NCI-H1930 (cell line): Measurements from ENCODE around the gene SGSM1.
"Not testable (repeated sequence)": the region's sequence is repeated elsewhere in the genome, so short reads cannot be mapped to it uniquely, and the experiment has no call there.

Experiments used
- DNase-seq, 2 experiments: peaks; one replicate each; lab custom pipeline; 2025; lab: John Stamatoyannopoulos, UW

The SGSM1 gene

DNA sequence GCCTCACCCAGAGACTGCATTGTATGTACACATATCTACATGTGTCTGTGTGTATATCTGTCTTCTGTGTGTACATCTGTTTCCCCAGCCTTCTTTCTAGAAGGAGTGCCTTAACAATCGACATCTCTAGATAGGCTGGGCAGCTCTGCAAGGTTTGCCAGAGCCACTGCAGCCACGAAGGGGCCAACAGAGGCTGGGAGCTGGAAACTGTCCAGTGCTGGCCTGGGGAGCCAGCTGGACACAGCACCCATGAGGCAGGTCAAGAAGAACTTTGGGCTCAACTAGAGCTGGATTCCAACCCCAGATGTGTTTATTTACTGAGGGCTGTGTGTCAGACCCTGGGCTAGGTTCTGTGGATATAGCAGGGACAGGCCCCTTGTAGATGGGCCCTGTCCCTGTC, 3.3 kb downstream of the SGSM1 start:
- no peak for DNase-seq

DNA sequence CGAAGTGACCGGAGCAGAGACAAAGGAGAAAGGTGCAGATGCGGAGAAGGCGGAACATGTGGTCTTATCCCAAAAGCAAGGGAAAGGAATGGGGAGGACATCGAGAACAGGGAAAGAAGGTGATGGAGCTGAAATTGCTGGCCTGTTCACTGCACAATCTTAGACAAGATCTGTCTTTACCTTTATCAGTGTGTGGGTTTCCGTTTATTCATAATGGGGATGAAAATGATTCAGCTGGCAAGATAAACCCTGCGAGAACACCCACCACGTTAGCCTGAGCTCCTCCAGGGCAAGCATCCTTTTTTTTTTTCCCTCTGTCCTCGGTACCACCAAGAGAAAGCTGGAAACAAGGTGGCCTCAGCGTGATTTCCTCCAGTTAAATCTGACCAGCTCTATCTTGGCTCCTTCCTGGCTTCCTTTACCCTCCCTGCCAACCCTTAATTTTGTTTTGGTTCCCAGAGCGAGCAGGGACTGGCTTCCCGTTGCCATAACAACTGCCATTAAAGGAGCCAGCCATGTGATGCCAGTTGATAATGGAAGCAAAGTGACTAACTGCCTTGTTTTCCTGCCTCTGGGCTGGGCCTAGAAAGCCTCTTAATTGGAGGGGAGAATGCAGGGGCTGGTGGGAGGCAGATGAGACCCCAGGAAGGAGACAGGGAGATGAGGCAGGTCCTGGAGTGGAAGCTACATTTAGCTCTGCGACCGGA, 4.2 kb downstream of the SGSM1 start:
- DNase-seq = no peak

DNA sequence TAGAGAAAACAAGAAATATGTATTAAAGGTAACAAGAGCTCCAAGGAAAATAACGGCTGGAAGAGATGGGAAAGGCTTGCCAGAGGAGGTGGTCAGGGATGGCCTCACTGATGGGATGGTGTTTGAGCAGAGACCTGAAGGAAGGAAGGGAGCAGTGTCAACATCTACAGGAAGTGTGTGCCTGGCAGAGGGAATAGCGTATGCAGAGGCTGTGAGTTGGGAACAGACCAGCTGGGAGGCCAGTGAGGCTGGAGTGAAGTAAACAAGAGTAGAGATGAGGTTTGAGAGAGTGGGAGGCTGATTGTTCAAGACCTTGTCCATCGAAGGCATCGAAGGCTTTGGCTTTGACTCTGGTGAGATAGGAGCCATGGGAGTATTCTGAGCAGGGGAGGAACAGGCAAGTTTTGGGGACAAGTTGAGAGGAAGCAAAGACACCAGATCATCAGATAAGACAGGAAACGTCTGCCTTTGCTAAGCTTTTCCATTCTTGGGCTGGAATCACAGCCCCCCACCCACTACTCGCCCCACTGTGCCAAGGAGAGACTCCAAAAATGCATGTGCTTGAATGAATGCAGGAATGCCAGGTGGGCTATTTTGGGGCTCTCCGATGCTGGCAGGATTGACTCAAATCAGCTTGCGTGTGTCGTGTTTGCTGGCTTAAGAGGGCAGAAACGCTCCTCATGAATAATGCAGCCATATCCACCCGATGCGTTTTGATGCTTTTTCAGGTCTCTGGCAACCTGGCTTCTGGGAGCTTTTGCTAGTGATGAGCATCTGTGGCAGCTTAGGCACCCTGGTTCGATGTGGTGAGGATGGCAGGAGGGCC, 7.2 kb downstream of the SGSM1 start:
- DNase-seq = no peak

- DNase-seq = no peak
Measured at GRCh38 chr22:24813861-24814770, 8.1 kb downstream of the SGSM1 start.

DNA sequence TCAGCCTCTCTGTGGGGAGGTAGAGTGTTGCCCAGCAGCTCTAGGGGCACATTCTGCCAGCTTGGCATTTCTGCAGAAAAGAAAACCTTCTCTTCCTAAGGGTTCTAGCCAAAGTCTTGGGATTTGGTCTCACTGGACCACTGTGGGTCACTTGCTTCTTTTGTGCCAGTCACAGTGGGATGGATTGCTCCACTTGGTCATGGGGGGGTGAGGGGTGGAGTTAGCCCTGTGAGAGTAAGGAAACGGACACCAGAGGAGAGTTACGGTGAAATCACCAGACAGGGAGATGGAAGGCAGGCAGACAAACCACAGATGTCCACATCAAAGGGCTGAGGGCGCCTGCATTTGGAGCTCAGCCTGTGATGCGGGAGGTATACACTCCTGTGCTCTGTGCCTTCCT, 10.8 kb downstream of the SGSM1 start:
- no peak for DNase-seq

DNA sequence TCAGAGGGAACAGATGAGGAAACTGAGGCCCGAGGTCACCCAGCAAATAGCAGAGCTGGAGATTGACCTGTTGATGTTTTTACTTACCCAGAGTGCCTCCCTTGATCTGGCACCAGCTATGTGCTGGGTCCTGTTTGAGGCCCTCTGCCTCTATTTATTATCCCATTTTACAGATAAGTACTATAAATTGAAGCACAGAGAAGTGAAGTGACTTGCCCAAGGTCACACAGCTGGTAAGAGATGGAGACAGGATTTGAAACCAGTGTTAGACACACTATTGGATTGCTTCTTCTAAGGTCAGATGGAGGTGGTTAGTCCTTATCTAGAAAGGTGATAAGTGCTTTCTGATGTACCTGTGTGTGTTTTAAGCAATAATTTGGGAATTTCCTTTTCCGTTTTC, 13.5 kb downstream of the SGSM1 start:
- DNase-seq = no peak

DNA sequence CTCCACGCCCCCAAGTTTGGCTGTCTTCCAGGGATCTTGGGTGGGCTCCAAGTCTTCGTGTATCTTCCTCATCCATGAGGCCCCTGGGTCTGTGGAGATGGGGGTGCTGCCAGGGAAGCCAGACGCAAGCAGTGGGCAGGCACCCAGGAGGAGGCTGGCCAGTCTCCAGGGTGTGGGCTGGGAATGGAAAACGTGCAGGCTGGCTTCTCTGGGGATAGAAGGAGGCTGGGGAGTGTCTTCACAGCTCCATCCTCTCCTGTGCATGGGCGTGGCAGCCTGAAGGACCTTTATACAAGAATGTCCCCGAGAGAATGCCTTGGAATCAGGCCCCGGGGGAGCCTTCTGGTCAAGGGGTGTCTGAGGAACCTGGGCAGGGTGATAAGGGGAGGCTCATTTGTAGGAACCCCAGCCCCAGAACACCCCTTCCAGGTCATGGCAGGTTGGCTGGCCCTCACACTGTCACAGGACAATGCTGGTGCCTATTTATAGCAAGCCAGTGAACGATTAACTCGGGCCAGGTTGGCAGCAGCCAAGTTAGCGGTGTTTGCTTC, 14.0 kb downstream of the SGSM1 start:
- no peak for DNase-seq

DNA sequence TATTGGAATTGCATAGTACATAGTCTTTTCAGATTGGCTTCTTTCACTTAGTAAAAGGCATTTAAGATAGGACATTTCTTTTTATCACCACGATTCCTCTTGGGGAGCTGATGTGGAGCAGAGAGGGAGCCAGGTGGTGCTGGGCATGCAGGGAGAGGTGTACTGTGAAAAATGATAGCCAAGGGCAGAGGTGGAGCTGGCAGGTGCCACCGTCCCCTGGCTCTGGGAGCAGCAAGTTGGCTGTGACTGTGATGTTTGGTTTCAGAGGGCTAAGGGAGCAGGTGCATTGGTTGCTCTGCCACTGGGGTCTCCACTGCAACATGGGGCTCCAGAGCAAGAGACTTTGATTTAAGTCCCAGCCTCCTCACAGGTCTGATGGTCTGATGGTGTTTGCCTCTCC, 16.5 kb downstream of the SGSM1 start:
- DNase-seq = no peak

DNA sequence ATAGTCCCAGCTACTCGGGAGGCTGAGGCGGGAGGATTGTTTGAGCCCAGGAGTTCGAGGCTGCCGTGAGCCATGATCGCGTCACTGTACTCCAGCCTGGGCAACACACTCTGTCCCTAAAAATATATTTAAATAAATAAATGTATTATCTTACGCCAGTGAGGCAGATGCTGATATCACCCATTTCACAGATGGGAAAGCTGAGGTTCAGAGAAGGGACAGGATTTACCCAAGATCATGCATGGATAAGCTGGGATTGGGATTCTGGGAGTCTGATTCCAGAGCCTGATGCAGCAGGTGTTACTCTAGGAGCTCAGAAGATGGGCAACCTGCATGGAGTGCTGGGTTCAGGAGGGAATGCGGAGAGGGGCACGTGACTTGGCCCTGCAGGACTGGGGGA, 17.8 kb downstream of the SGSM1 start:
- no peak for DNase-seq

DNA sequence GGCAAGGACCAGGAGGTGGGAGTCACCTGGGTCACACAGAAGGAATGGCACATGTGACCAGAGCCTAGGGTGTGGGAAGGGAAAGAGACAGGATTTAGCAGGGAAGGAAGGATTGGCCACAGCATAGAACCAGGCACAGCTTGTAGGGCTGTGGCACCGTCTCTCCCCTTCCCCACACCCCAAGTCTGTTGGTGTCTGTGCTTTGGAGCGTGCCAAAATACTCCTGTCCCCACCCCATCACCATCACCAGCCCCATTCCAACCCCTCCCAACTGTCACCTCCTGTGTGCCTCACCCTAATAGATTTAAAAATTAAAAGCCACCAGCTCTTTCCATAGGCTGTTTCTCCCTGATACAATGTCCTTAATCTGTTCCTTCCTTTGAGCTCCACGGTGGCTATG, 18.2 kb downstream of the SGSM1 start:
- no peak for DNase-seq

DNA sequence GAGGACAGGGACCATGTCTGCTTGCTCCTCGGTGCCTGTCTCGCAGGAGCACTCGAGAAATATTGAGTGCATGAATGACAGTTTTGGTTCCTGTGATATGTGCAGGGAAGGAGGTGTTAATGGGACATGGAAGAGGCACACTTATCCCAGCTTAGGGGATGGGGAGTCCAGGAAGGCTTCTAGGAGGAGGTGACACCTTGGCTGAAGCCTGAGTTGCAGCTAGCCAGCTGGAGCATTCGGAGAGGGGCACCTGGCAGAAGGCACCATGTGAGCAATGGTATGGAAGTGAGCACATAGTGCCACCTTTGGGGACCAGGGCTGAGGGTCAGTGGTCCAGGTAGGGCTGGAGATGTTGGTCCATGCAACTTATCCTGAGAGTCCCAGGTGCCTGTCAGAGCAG, 18.9 kb downstream of the SGSM1 start:
- DNase-seq = no peak

GRCh38 chr22:24826710-24827285, 20.8 kb downstream of the SGSM1 start:
- no peak for DNase-seq

GRCh38 chr22:24827296-24827695, 21.3 kb downstream of the SGSM1 start:
- peak; percentile 18 to 35 for DNase-seq

- no peak for DNase-seq
Measured at GRCh38 chr22:24830205-24830979, 24.4 kb downstream of the SGSM1 start.

DNA sequence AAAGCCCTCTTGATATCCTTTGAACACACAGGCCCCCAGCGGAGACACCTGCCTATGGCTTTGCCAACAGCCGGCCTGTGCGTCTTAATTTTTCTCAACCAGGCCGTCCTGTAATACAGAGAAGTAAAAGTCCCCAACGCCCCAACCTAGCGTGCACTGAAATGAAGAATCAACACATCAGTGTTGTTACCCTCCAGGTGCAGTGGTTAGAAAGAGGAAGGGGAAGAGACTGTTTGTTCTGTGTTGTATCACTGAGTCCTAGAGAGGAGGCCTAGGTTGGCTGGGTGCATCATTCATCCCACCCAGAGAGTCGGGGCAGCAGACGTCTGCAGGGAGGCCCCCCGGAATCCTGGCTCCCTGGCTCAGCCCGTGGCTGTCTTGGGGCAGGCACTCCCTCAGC, 25.7 kb downstream of the SGSM1 start:
- no peak for DNase-seq

- DNase-seq = no peak
Measured at GRCh38 chr22:24833881-24834495, 28.0 kb downstream of the SGSM1 start.

GRCh38 chr22:24834845-24835570, 29.0 kb downstream of the SGSM1 start:
- peak in 1 of 2 experiments; percentile 36 for DNase-seq

GRCh38 chr22:24836282-24836681, 30.3 kb downstream of the SGSM1 start:
- DNase-seq = no peak

DNA sequence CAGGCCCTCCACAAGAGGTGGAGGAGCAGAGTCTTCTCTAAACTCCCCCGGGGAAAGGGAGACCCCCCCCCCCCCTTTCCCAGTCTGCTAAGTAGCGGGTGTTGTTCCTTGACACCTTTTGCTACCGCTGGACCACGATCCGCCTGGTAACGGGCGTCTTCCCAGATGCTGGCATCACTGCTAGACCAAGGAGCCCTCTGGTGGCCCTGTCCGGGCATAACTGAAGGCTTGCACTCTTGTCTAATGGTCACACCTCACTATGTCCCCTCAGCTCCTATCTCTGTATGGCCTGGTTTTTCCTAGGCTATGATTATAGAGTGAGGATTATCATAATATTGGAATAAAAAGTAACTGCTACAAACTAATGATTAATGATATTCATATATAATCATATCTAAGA, 31.5 kb downstream of the SGSM1 start:
- DNase-seq = not testable (repeated sequence)

GRCh38 chr22:24841261-24841660, 35.2 kb downstream of the SGSM1 start:
- DNase-seq = no peak
